ENCODE data around the gene VWA3A.
"Not testable (repeated sequence)": the region's sequence is repeated elsewhere in the genome, so short reads cannot be mapped to it uniquely, and the experiment has no call there.

The VWA3A gene, protein sequence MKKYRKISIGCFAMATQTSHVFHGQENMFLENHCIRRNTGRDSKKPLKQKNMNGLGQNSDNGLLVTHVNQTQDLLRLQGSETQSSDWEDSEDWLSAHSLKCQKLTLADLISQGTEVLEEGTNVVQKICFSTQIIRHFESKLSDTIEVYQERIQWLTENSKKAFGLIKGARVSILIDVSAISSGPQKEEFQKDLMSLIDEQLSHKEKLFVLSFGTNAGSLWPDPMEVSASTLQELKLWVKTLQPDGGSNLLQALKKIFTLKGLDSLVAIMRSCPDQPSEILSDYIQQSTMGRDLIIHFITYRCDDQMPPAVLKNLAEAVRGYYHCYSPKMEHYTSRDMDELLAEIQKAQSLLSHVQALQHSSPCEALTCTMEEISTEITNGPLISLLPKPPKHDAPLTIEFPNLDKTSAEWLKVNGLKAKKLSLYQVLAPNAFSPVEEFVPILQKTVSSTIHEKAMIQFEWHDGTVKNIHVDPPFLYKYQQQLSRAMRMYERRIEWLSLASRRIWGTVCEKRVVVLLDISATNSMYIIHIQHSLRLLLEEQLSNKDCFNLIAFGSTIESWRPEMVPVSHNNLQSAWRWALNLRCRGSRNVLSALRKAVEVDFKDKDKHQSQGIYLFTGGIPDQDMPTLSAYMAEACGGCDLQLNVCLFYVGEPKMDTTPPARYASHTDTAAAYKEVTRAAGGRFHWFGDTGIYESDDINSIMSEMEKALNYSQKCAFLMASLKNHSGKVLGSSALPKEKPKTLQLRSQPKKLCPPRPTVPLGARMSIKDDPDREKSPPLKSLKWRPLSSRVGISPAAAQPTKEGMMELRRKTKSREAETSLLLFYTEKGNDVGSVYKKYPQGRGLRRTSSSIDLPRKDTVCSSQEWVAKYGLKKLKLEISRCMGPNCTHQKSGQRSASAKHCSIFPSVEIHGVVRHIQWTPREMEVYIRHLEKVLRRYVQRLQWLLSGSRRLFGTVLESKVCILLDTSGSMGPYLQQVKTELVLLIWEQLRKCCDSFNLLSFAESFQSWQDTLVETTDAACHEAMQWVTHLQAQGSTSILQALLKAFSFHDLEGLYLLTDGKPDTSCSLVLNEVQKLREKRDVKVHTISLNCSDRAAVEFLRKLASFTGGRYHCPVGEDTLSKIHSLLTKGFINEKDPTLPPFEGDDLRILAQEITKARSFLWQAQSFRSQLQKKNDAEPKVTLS

DNA sequence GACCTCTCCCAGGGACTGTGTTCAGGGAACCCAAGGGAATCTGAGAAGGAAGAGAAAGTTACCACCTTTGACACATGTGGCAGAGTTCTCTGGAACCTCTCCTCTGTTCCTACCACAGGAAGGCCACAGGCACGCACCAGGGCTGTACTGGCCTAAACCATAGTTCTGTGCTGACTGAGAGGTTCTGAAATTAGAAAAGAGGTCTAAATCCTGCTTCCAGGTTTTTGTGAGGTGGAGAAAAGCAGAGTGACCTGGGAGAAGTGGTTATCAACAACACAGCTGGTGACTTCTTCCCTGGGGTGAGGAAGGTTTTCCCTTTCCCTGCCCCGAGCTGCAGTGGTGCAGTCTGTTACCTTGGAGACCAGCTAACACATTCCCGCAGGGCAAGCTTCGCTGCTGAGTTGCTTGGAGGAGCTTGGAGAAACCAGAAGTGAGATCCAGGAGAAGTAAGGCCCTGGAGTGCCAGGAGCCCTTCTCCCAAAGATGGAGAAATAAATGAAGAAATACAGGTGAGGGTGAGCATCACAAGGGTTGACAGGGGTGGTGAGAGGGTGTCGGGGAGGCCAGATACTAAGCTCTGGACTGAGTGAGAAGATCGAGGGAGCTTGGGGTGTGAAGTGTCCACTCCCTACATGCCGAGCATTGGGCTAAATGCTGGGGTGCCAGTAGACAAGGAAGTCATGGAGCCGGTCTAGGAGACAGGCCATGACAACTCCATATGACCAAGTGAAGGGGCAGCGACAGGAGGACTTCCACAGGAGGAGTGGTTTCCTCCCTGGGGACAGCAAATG is at the start of gene VWA3A:
VWA3A (plus strand) TSS at position 399 of the 791 bp plus-strand sequence; CDS start at position 496, 97 bp downstream.
- Mint-ChIP-seq H3K4me1 (ENCODE audit: low read depth) (no peaks in the 10 kb centered on the region), H3K4me3 (no peak within 1 kb of the TSS), H3K36me3 (ENCODE audit: low read depth) (no peaks in the 10 kb centered on the region), H3K27ac (no peak within 1 kb of the TSS), H3K27me3 (peaks cover 5% of the 10 kb centered on the region), H3K9me3 (no peaks in the 10 kb centered on the region)
- intact Hi-C loops (cut with micrococcal nuclease): no loop called here

DNA sequence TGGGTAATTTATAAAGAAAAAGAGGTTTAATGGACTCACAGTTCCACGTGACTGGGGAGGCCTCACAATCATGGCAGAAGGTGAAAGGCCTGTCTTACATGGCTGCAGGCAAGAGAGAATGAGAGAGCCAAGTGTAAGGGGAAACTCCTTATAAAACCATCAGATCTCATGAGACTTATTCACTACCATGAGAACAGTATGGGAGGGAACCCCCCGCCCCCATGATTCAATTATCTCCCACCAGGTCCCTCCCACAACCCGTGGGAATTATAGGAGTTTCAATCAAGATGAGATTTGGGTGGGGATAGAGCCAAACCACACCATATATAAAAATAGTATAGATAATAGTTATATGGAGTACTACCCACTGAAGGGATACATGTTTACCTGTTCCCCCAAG is 48.5 kb upstream of the VWA3A start:
- H3K9me3 Mint-ChIP-seq; H3K36me3 Mint-ChIP-seq (ENCODE audit: low read depth); H3K27ac Mint-ChIP-seq; H3K4me3 Mint-ChIP-seq; intact Hi-C loops (cut with micrococcal nuclease); H3K4me1 Mint-ChIP-seq (ENCODE audit: low read depth); H3K27me3 Mint-ChIP-seq: not testable (repeated sequence)

DNA sequence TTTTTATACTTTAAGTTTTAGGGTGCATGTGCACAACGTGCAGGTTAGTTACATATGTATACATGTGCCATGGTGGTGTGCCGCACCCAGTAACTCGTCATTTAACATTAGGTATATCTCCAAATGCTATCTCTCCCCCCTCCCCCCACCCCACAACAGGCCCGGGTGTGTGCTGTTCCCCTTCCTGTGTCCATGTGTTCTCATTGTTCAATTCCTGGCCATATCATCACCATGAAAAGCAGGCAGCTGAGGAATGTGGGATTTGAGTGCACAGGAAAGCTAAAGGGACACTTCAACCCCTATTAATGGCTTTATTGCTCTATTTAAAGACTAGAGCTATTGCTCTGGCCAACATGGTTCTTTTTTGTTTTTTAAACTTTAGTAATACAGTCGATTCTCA is 46.5 kb upstream of the VWA3A start:
- H3K9me3 Mint-ChIP-seq; H3K4me1 Mint-ChIP-seq (ENCODE audit: low read depth); H3K27me3 Mint-ChIP-seq; H3K36me3 Mint-ChIP-seq (ENCODE audit: low read depth); intact Hi-C loops (cut with micrococcal nuclease); H3K27ac Mint-ChIP-seq; H3K4me3 Mint-ChIP-seq: not testable (repeated sequence)

DNA sequence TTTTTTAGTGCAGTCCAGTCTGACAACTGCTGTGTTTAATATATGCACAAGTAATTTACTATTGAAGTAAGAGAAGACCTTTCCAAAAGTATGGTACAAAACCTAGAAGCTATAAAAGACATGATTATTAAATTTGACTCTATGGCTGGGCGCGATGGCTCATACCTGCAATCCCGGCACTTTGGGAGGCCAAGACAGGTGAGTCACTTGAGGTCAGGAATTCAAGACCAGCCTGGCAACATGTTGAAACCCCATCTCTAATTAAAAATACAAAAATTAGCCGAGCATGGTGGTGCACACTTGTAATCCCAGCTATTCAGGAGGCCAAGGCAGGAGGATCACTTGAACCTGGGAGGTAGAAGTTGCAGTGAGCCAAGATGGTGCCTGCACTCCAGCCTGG is 41.4 kb upstream of the VWA3A start:
- H3K4me1 Mint-ChIP-seq (ENCODE audit: low read depth): peaks cover 11% of the 10 kb centered on the region
- H3K27ac Mint-ChIP-seq: no peak overlapping the region
- no peaks in the 10 kb centered on the region for H3K9me3 Mint-ChIP-seq
- H3K36me3 Mint-ChIP-seq (ENCODE audit: low read depth): no peaks in the 10 kb centered on the region
- intact Hi-C loops (cut with micrococcal nuclease): no loop called here
- H3K4me3 Mint-ChIP-seq: no peak overlapping the region
- H3K27me3 Mint-ChIP-seq: no peaks in the 10 kb centered on the region

DNA sequence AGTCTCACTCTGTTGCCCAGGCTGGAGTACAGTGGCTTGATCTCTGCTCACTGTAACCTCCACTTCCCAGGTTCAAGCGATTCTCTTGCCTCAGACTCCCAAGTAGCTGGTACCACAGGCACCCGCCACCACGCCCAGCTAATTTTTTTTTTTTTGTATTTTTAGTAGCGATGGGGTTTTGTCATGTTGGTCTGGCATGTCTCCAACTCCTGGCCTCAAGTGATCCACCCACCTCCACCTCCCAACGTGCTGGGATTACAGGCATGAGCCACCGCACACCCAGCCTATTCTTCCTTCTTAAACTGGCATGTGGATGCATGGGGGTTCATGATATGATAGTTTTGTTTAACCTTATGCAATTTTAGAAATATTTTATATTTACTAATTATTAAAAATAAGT is 39.4 kb upstream of the VWA3A start:
- Mint-ChIP-seq H3K9me3 (no peaks in the 10 kb centered on the region), H3K36me3 (ENCODE audit: low read depth) (no peaks in the 10 kb centered on the region), H3K27ac (no peak overlapping the region), H3K4me3 (no peak overlapping the region), H3K27me3 (no peaks in the 10 kb centered on the region), H3K4me1 (ENCODE audit: low read depth) (peaks cover 11% of the 10 kb centered on the region)
- intact Hi-C loops (cut with micrococcal nuclease): no loop called here

DNA sequence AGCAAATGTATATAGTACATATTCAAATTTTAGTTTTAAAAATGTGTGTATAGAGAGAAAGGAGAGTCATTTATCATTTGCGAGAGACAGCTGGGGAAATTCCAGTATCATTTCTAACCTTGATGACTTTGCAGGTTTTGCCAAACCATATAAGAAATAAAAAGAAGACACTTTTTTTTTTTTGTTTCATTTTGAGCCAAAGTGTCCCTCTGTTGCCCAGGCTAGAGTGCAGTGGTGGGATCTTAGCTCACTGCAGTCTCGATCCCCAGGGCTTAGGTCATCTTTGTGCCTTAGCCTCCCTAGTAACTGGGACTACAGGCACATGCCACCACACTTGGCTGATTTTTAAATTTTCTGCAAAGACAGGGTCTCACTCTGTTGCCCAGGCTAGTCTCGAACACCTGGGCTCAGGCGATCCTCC is 38.4 kb upstream of the VWA3A start:
- Mint-ChIP-seq H3K4me3 (no peak overlapping the region), H3K9me3 (no peaks in the 10 kb centered on the region), H3K36me3 (ENCODE audit: low read depth) (no peaks in the 10 kb centered on the region), H3K27ac (no peak overlapping the region), H3K4me1 (ENCODE audit: low read depth) (peaks cover 11% of the 10 kb centered on the region), H3K27me3 (no peaks in the 10 kb centered on the region)
- intact Hi-C loops (cut with micrococcal nuclease): no loop called here

DNA sequence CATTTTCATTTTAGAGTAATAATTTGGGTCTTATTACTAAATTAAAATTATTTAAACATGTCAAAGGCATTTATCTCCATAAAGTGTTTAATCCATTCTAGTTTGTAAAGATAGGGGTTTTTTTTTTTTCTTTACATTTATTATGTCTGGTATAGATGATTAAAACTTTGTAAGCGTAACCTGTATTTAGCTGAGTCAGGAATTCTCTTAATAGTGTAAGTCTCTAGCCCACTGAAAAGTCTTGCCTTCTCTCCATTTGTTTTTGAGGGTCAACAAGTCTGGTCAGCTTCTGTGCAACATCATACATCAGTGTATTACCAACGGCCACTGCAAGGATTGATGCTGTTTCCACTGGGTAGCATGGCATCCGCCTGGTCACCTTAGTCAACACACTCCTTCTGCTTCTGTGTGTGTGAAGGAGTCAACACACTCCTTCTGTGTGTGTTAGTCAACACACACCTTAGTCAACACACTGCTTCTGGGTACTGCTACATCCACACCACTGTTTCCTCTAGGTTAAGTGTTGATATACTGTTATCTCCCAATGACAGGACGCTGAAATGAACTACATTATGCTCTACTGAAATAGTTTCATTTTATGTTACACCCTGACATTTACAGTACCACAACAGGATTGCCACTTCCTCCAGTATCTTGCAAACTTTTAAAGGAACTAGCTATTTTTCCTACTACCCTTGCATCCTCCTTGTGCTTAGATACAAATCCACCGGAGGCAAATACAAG is 37.3 kb upstream of the VWA3A start:
- intact Hi-C loops (cut with micrococcal nuclease): no loop called here
- H3K4me1 Mint-ChIP-seq (ENCODE audit: low read depth): peaks cover 11% of the 10 kb centered on the region
- H3K9me3 Mint-ChIP-seq: no peaks in the 10 kb centered on the region
- peak overlapping the region; percentile 15 for H3K27ac Mint-ChIP-seq
- no peak overlapping the region for H3K4me3 Mint-ChIP-seq
- H3K27me3 Mint-ChIP-seq: no peaks in the 10 kb centered on the region
- no peaks in the 10 kb centered on the region for H3K36me3 Mint-ChIP-seq (ENCODE audit: low read depth)

DNA sequence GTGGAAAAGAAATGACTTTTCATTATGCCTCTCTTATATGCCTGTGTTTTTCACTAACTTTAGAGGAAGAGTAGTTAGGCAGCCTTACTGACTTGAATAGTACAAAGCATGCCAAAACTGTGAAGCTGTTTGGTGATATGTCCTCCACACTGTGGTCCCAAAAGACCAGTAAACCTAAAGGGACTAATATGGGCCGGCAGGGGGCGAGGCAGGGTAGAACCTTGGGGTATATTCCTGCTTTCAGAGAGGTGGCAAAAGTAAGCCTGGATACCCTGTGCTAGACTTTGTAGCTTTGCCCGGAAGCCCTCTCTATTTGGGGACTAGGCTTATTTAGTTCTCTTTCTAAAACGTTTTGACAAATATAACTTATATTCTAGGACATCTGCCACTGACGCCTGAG is 36.5 kb upstream of the VWA3A start:
- H3K9me3 Mint-ChIP-seq: no peaks in the 10 kb centered on the region
- H3K4me1 Mint-ChIP-seq (ENCODE audit: low read depth): peaks cover 11% of the 10 kb centered on the region
- H3K4me3 Mint-ChIP-seq: no peak overlapping the region
- H3K27ac Mint-ChIP-seq: no peak overlapping the region
- no peaks in the 10 kb centered on the region for H3K27me3 Mint-ChIP-seq
- no peaks in the 10 kb centered on the region for H3K36me3 Mint-ChIP-seq (ENCODE audit: low read depth)
- intact Hi-C loops (cut with micrococcal nuclease): no loop called here

DNA sequence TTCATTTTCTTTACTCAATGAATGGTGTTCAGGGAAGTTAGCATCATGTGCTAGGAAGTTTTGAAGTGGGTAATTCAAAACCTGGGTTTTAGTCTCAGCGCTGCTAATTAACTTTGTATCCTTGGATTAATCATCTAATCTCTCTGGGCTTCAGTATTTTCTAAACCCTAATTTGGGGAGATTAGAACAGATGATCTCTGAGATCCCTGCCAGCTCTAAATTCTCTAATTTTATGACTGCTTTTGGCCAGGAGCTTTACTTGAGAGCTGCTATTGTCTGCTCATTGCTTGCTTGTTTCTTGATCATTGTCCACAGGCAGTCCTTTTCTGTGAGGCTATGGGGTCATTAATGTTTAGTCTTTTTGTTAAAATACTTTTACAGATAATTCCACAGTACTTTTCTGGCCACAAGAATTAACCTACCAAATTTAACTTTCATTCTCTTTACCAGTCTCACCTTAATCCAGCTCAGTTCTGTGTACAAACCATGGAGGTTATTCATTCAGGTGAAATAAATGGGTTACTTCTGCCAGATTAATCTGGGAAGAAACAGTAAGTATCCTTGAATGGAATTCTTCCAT is 28.4 kb upstream of the VWA3A start:
- H3K9me3 Mint-ChIP-seq: peaks cover 9% of the 10 kb centered on the region
- no peak overlapping the region for H3K27ac Mint-ChIP-seq
- no peak overlapping the region for H3K4me3 Mint-ChIP-seq
- H3K4me1 Mint-ChIP-seq (ENCODE audit: low read depth): no peaks in the 10 kb centered on the region
- H3K36me3 Mint-ChIP-seq (ENCODE audit: low read depth): peaks cover 8% of the 10 kb centered on the region
- intact Hi-C loops (cut with micrococcal nuclease): no loop called here
- H3K27me3 Mint-ChIP-seq: no peaks in the 10 kb centered on the region

DNA sequence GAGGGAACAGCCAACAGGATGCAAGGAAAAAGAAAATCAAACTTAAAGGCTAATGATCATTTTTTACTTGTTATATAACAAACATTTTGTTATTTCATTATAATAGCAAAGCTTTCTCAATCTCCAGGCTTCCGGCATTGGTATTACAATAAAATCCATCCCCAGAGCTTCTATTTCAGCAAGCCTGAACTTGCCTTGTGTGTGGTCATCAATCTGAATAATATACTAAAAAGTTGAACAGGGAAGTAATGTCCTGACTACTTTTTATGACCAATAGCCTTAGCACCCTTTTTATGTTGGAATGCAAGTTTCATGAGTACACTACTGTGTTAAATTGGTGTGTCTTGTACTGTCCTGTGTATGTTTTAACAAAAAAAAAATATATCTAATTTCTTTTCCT is 27.1 kb upstream of the VWA3A start:
- peaks cover 8% of the 10 kb centered on the region for H3K36me3 Mint-ChIP-seq (ENCODE audit: low read depth)
- intact Hi-C loops (cut with micrococcal nuclease): no loop called here

DNA sequence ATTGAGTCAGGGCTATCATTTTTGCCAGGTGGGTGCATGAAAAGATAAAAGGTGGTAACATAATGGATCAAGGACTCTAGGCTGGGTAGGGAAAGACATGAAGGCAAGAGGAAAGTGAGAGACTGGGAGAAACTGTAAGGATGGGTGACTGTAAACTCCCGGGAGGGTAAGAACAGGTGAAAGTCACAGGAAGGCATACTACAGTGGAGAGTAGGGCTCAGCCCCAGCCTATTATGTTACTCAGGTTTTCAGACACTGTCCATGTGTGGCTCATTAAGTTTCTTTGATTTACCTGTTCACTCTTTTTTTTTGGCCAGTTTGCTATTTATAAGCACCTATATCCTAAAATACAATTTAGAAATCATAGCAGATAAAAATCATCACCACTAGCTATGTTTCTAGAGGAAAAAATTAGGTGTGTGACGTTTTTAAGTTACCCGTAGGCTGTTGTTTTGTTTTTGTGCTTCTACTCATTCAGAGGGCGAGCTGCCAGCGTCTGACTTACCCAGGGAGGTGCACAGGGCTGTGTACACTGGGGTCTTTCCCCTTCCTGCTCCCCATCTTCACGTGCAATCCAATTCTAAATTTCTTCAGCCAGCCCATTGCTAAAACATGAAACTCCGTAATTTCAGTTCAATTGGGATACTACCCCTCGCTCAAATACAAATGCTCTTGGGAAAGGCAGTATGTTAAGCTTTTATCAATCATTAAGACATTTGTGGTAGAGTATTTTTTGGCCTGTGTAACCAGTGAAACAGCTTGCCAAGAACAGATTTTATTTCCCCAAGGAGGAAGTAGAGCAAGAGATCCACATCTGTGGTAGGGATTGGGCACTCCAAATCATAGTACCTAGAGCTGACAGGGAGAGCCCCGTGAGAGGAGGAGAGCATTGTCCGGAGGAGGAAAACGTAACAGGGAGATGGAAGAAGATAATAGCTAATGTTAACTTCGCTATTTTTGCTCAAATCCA is 21.7 kb upstream of the VWA3A start:
- intact Hi-C loops (cut with micrococcal nuclease): no loop called here
- H3K27me3 Mint-ChIP-seq: no peaks in the 10 kb centered on the region
- H3K4me1 Mint-ChIP-seq (ENCODE audit: low read depth): no peaks in the 10 kb centered on the region
- H3K9me3 Mint-ChIP-seq: peaks cover 9% of the 10 kb centered on the region
- no peak overlapping the region for H3K4me3 Mint-ChIP-seq
- no peak overlapping the region for H3K27ac Mint-ChIP-seq
- H3K36me3 Mint-ChIP-seq (ENCODE audit: low read depth): peaks cover 8% of the 10 kb centered on the region

More for the DNA sequence above, 27.1 kb upstream of the VWA3A start:
- Mint-ChIP-seq H3K27me3 (no peaks in the 10 kb centered on the region), H3K4me3 (no peak overlapping the region), H3K4me1 (ENCODE audit: low read depth) (no peaks in the 10 kb centered on the region), H3K9me3 (peaks cover 9% of the 10 kb centered on the region), H3K27ac (no peak overlapping the region)
